Gastrocnemius medialis (tissue), 4 donors: ENCODE results near the gene ARHGEF7.

Experiments used
- CTCF ChIP-seq, 5 experiments: fragments of 450-650 bp in 3 of 5; fragments of 200-600 bp in 2 of 5; sonication (generic) in 2 of 5; IDR thresholded peaks in 4 of 5; conservative IDR thresholded peaks in 1 of 5; 1 replicate in 4 of 5; 2 replicates in 1 of 5; pipeline ENCODE4 v1.5.1; 2016 to 2019; ENCODE audit warnings: antibody characterized with exemption in 5 of 5, mild to moderate bottlenecking in 3 of 5, moderate library complexity in 3 of 5
- POLR2A ChIP-seq, 2 donors: fragments of 450-650 bp; IDR thresholded peaks; one replicate each; pipeline ENCODE4 v1.6.1; 2017; ENCODE audit warnings: antibody characterized with exemption in 2 of 2, mild to moderate bottlenecking in 2 of 2, moderate library complexity in 2 of 2

GRCh38 chr13:111323549-111323948, 208.4 kb downstream of the ARHGEF7 start:
- TF ChIP-seq CTCF (IDR thresholded peaks at IDR 0.05 in 4 of 5, conservative IDR thresholded peaks at IDR 0.05 in 1 of 5) = no peak
- no peak for TF ChIP-seq POLR2A (IDR thresholded peaks at IDR 0.05)
